Smooth muscle cell (in vitro differentiated cells): Measurements from ENCODE around the gene C11orf24. TPM values are rescaled to one million over a fixed set of nuclear protein-coding genes. Genes with fewer than 3 reads are reported as not detected.
"Not testable (repeated sequence)": the region's sequence is repeated elsewhere in the genome, so short reads cannot be mapped to it uniquely, and the experiment has no call there.

ENCODE experiments used
- DNase-seq: peaks from one replicate; lab custom pipeline; 2025; ENCODE audit not compliant: unreplicated experiment; lab: John Stamatoyannopoulos, UW
- H2AFZ ChIP-seq: fragments of 200-600 bp; sonication (generic); 2 replicates; pipeline ENCODE4 v1.6.0; 2016; ENCODE audit warnings: antibody characterized with exemption, low read depth, mild to moderate bottlenecking
- H3F3A ChIP-seq: fragments of 200-600 bp; sonication (generic); 2 replicates; pipeline ENCODE4 v1.6.0; 2017; ENCODE audit warnings: antibody characterized with exemption, low read depth
- H3K27ac ChIP-seq: fragments of 200-600 bp; sonication (generic); 2 replicates; pipeline ENCODE4 v1.5.1; 2016; ENCODE audit warnings: low read depth, mild to moderate bottlenecking
- H3K27me3 ChIP-seq: fragments of 200-600 bp; sonication (generic); 2 replicates; pipeline ENCODE4 v1.6.1; 2016; ENCODE audit warnings: low read depth, mild to moderate bottlenecking
- H3K36me3 ChIP-seq: fragments of 200-600 bp; sonication (generic); 2 replicates; pipeline ENCODE4 v1.5.1; 2016; ENCODE audit warnings: low read depth
- H3K4me1 ChIP-seq: fragments of 200-600 bp; sonication (generic); 2 replicates; pipeline ENCODE4 v1.5.1; 2016; ENCODE audit warnings: low read depth
- H3K4me2 ChIP-seq: fragments of 200-600 bp; sonication (generic); 2 replicates; pipeline ENCODE4 v1.6.0; 2016; ENCODE audit warnings: mild to moderate bottlenecking
- H3K4me3 ChIP-seq: fragments of 200-600 bp; sonication (generic); 2 replicates; pipeline ENCODE4 v1.5.1; 2016; ENCODE audit warnings: mild to moderate bottlenecking
- H3K79me2 ChIP-seq: fragments of 200-600 bp; sonication (generic); 2 replicates; pipeline ENCODE4 v1.6.0; 2016; ENCODE audit warnings: low read depth, mild to moderate bottlenecking
- H3K9ac ChIP-seq: fragments of 200-600 bp; sonication (generic); 2 replicates; pipeline ENCODE4 v1.6.0; 2016; ENCODE audit warnings: low read depth
- H3K9me3 ChIP-seq: fragments of 200-600 bp; sonication (generic); replicated peaks from 2 replicates; pipeline ENCODE4 v1.5.1; 2016; ENCODE audit warnings: low read depth
- H4K20me1 ChIP-seq: fragments of 200-600 bp; sonication (generic); 2 replicates; pipeline ENCODE4 v1.6.0; 2016; ENCODE audit warnings: low read depth
- CTCF ChIP-seq: fragments of 200-600 bp; sonication (generic); IDR thresholded peaks from 2 replicates; pipeline ENCODE4 v1.5.1; 2017; ENCODE audit warnings: borderline replicate concordance, mild to moderate bottlenecking, antibody characterized with exemption; ENCODE audit not compliant: insufficient read depth, poor library complexity, severe bottlenecking
- WGBS: methylation state at CpG from one replicate; pipeline ENCODE4 v1.1.7; 2016; ENCODE audit warnings: low lambda C conversion rate; 5-methylcytosine and 5-hydroxymethylcytosine counted together
- polyA plus RNA-seq: library from polyadenylated mRNA; unstranded; fragments of >200 nt; fragmentation: Nextera tagmentation; extraction: Ambion mirVana; gene quantifications from 2 replicates; pipeline ENCODE4 v1.2.1, GENCODE V29; 2016
- total RNA-seq: library from RNA; depleted of rRNA; stranded (reverse); fragments of >200 nt; gene quantifications from 2 replicates; pipeline ENCODE4 v1.2.3, GENCODE V29; 2014

Gene C11orf24
- total and polyA plus RNA-seq, 2 experiments from 2014 or later, result 58.1 to 97.5 TPM

GRCh38 chr11:68302670-68303069 is 30.9 kb upstream of the C11orf24 start:
- no peak overlapping the region for H3K27ac ChIP-seq
- no peak for DNase-seq
- H3K9ac ChIP-seq, result no peak overlapping the region
- no peaks in the 10 kb centered on the region for H3K27me3 ChIP-seq
- no peak overlapping the region for H3K4me2 ChIP-seq
- no peaks in the 10 kb centered on the region for H3K4me1 ChIP-seq
- no peaks in the 10 kb centered on the region for H4K20me1 ChIP-seq
- 81% methylated on average over 7 of the region's 7 CpGs for WGBS
- no peak overlapping the region for H2AFZ ChIP-seq
- no peaks in the 10 kb centered on the region for H3F3A ChIP-seq
- no peak overlapping the region for H3K4me3 ChIP-seq
- H3K9me3 ChIP-seq, result no peaks in the 10 kb centered on the region
- no peaks in the 10 kb centered on the region for H3K79me2 ChIP-seq
- no peak for TF ChIP-seq CTCF
- H3K36me3 ChIP-seq, result no peaks in the 10 kb centered on the region

GRCh38 chr11:68302256-68302655 is 30.5 kb upstream of the C11orf24 start:
- DNase-seq, result no peak
- H3K79me2 ChIP-seq, result no peaks in the 10 kb centered on the region
- no peaks in the 10 kb centered on the region for H3K36me3 ChIP-seq
- H3K9ac ChIP-seq, result no peak overlapping the region
- no peak for TF ChIP-seq CTCF
- no peaks in the 10 kb centered on the region for H3K9me3 ChIP-seq
- no peak overlapping the region for H3K4me3 ChIP-seq
- H2AFZ ChIP-seq, result no peak overlapping the region
- WGBS, result 90% methylated on average over 5 of the region's 5 CpGs
- H3F3A ChIP-seq, result no peaks in the 10 kb centered on the region
- no peaks in the 10 kb centered on the region for H3K27me3 ChIP-seq
- no peak overlapping the region for H3K4me2 ChIP-seq
- no peak overlapping the region for H3K27ac ChIP-seq
- H3K4me1 ChIP-seq, result no peaks in the 10 kb centered on the region
- no peaks in the 10 kb centered on the region for H4K20me1 ChIP-seq

- WGBS, result 86% methylated on average over 12 of the region's 12 CpGs
- H3K9ac ChIP-seq, result no peak overlapping the region
- DNase-seq, result no peak
Observed at GRCh38 chr11:68300076-68300830, 28.5 kb upstream of the C11orf24 start.

GRCh38 chr11:68299517-68299879 is 27.7 kb upstream of the C11orf24 start:
- H3K27me3 ChIP-seq, H3K9me3 ChIP-seq, H3F3A ChIP-seq, H3K4me1 ChIP-seq, H3K36me3 ChIP-seq, H3K4me2 ChIP-seq, H4K20me1 ChIP-seq, H3K79me2 ChIP-seq, DNase-seq, H3K4me3 ChIP-seq, H2AFZ ChIP-seq, H3K9ac ChIP-seq, H3K27ac ChIP-seq: not testable (repeated sequence)
- WGBS, result 94% methylated on average over 9 of the region's 9 CpGs

More at GRCh38 chr11:68300076-68300830, 28.5 kb upstream of the C11orf24 start:
- Histone ChIP-seq H3K27me3 (no peaks in the 10 kb centered on the region), H2AFZ (no peak overlapping the region), H3K4me1 (no peaks in the 10 kb centered on the region), H3K27ac (no peak overlapping the region), H3K4me3 (no peak overlapping the region), H3K4me2 (no peak overlapping the region), H3K36me3 (no peaks in the 10 kb centered on the region), H3F3A (no peaks in the 10 kb centered on the region), H3K9me3 (no peaks in the 10 kb centered on the region), H3K79me2 (no peaks in the 10 kb centered on the region), H4K20me1 (no peaks in the 10 kb centered on the region)
- TF ChIP-seq CTCF, result no peak
